Brain microvascular endothelial cell (primary cell): ENCODE measurements around the gene HSD3B7.

Source experiments
- DNase-seq: peaks from one replicate; pipeline ENCODE4 v3.0.0-alpha.2; 2020
- H3K27ac ChIP-seq: fragments of 250-450 bp; sonication (Bioruptor Pico); 2 replicates; pipeline ENCODE4 v1.5.1; 2020; ENCODE audit warnings: mild to moderate bottlenecking, moderate library complexity
- H3K27me3 ChIP-seq: fragments of 250-450 bp; sonication (Bioruptor Pico); replicated peaks from 2 replicates; pipeline ENCODE4 v1.5.1; 2020; ENCODE audit warnings: mild to moderate bottlenecking
- H3K36me3 ChIP-seq: fragments of 250-450 bp; sonication (Bioruptor Pico); replicated peaks from 2 replicates; pipeline ENCODE4 v1.5.1; 2020; ENCODE audit warnings: mild to moderate bottlenecking
- H3K4me3 ChIP-seq: 2 replicates; pipeline ENCODE4 v1.5.1; 2011; ENCODE audit warnings: low read depth, mild to moderate bottlenecking, control low read depth, low read length, moderate library complexity
- CTCF ChIP-seq: IDR thresholded peaks from 2 replicates; pipeline ENCODE4 v1.5.1; 2011; ENCODE audit warnings: low read depth, mild to moderate bottlenecking, moderate library complexity, low read length, control low read depth, inconsistent platforms; ENCODE audit errors: missing control alignments
- in situ Hi-C: cut with HindIII; loops from 2 replicates; pipeline ENCODE4 v1.10.0; 2017; ENCODE audit warnings: low sequenced_read_pairs, low pct_ligation_motif_present

The HSD3B7 gene

GRCh38 chr16:30982548-30983288, 2.3 kb upstream of the HSD3B7 start:
- Histone ChIP-seq H3K27me3 (no peaks in the 10 kb centered on the region), H3K36me3 (peaks cover 29% of the 10 kb centered on the region), H3K4me3 (no peak overlapping the region), H3K27ac (no peak overlapping the region)
- in situ Hi-C loops = no loop called here
- no peak for TF ChIP-seq CTCF
- DNase-seq = no peak

- no peak for DNase-seq
- TF ChIP-seq CTCF = no peak
- H3K27ac ChIP-seq = no peak overlapping the region
- H3K4me3 ChIP-seq = no peak overlapping the region
- in situ Hi-C loops = no loop called here
- H3K27me3 ChIP-seq = no peaks in the 10 kb centered on the region
- H3K36me3 ChIP-seq = peaks cover 25% of the 10 kb centered on the region
These were observed 1.6 kb upstream of the HSD3B7 start for GRCh38 chr16:30983289-30983889.

GRCh38 chr16:30983898-30984610, 953 bp upstream of the HSD3B7 start:
- H3K4me3 ChIP-seq = no peak overlapping the region
- H3K27ac ChIP-seq = no peak overlapping the region
- no peaks in the 10 kb centered on the region for H3K27me3 ChIP-seq
- in situ Hi-C loops = no loop called here
- H3K36me3 ChIP-seq = peaks cover 21% of the 10 kb centered on the region
- no peak for TF ChIP-seq CTCF
- no peak for DNase-seq

GRCh38 chr16:30985401-30986128, 558 bp downstream of the HSD3B7 start:
- Histone ChIP-seq H3K4me3 (peak overlapping the region; percentile 35), H3K36me3 (peaks cover 12% of the 10 kb centered on the region), H3K27me3 (no peaks in the 10 kb centered on the region), H3K27ac (no peak overlapping the region)
- DNase-seq = no peak
- TF ChIP-seq CTCF = peak; percentile 11
- in situ Hi-C loops = no loop called here

GRCh38 chr16:30986129-30986991, 1.4 kb downstream of the HSD3B7 start:
- no peak for DNase-seq
- no peaks in the 10 kb centered on the region for H3K27me3 ChIP-seq
- no peak overlapping the region for H3K4me3 ChIP-seq
- in situ Hi-C loops = no loop called here
- peak; percentile 5 for TF ChIP-seq CTCF
- peaks cover 12% of the 10 kb centered on the region for H3K36me3 ChIP-seq
- no peak overlapping the region for H3K27ac ChIP-seq
